ENCODE results near the gene CPNE9.
A peak's percentile ranks its signal among the peaks of the same experiment; 100 is the strongest.

CPNE9 gene

GRCh38 chr3:9779075-9779593, 75.5 kb downstream of the CPNE9 start:
- TF ChIP-seq TAF1 (IDR thresholded peaks at IDR 0.05; ENCODE audit: low read depth, low read length) = no peak
- no peak for TF ChIP-seq POU2F2 (IDR thresholded peaks at IDR 0.05; ENCODE audit: low read depth, low read length)
- no peak for TF ChIP-seq PAX5 (IDR thresholded peaks at IDR 0.05; ENCODE audit: insufficient read depth, low read length, severe bottlenecking)
- TF ChIP-seq SPI1 (IDR thresholded peaks at IDR 0.05; ENCODE audit: low read depth, low read length) = peak; percentile 23; the same call in 1 of the 2 replicates
- TF ChIP-seq POLR2AphosphoS5 (IDR thresholded peaks at IDR 0.05; ENCODE audit: low read depth, low read length) = no peak
- FAIRE-seq (no peak), DNase-seq (ENCODE audit: insufficient read length, low spot score) (no peak)
